GM10847 (cell line): ENCODE results near the gene FAR1.

Experiments
- POLR2A ChIP-seq: IDR thresholded peaks from 2 replicates; pipeline ENCODE4 v1.6.1; 2011; ENCODE audit not compliant: insufficient read length; ENCODE audit errors: extremely low read depth

FAR1 gene

GRCh38 chr11:13692172-13692571, 23.7 kb downstream of the FAR1 start:
- TF ChIP-seq POLR2A = no peak

- TF ChIP-seq POLR2A = no peak
These were observed 25.6 kb downstream of the FAR1 start for GRCh38 chr11:13694115-13694514.

GRCh38 chr11:13695886-13696285, 27.4 kb downstream of the FAR1 start:
- TF ChIP-seq POLR2A = no peak

GRCh38 chr11:13697710-13698109, 29.2 kb downstream of the FAR1 start:
- TF ChIP-seq POLR2A = no peak

- no peak for TF ChIP-seq POLR2A
These were observed 29.7 kb downstream of the FAR1 start for GRCh38 chr11:13698132-13698531.

- TF ChIP-seq POLR2A = no peak
These were observed 30.6 kb downstream of the FAR1 start for GRCh38 chr11:13699041-13699440.

GRCh38 chr11:13699870-13700269, 31.4 kb downstream of the FAR1 start:
- TF ChIP-seq POLR2A = no peak

GRCh38 chr11:13701506-13701905, 33.0 kb downstream of the FAR1 start:
- TF ChIP-seq POLR2A = no peak

GRCh38 chr11:13702071-13702470, 33.6 kb downstream of the FAR1 start:
- TF ChIP-seq POLR2A = no peak

- TF ChIP-seq POLR2A = no peak
These were observed 37.2 kb downstream of the FAR1 start for GRCh38 chr11:13705710-13706109.

- no peak for TF ChIP-seq POLR2A
These were observed 45.5 kb downstream of the FAR1 start for GRCh38 chr11:13713982-13714381.

GRCh38 chr11:13717331-13717730, 48.9 kb downstream of the FAR1 start:
- TF ChIP-seq POLR2A = no peak

- TF ChIP-seq POLR2A = no peak
These were observed 49.9 kb downstream of the FAR1 start for GRCh38 chr11:13718394-13718793.

GRCh38 chr11:13720940-13721339, 52.5 kb downstream of the FAR1 start:
- no peak for TF ChIP-seq POLR2A

GRCh38 chr11:13721760-13722159, 53.3 kb downstream of the FAR1 start:
- TF ChIP-seq POLR2A = no peak

GRCh38 chr11:13726456-13726855, 58.0 kb downstream of the FAR1 start:
- TF ChIP-seq POLR2A = no peak

- no peak for TF ChIP-seq POLR2A
These were observed 59.6 kb downstream of the FAR1 start for GRCh38 chr11:13728076-13728475.

GRCh38 chr11:13734530-13734929, 66.1 kb downstream of the FAR1 start:
- no peak for TF ChIP-seq POLR2A
